ENCODE data around the gene RPUSD3. TPM values are rescaled to one million over a fixed set of nuclear protein-coding genes. Genes with fewer than 3 reads are reported as not detected.

The RPUSD3 gene
- polyA plus RNA-seq, 4 donors = 19.2 to 41.1 (median 25.7) TPM

- DNase-seq (no peak), FAIRE-seq (no peak)
- H3K27ac ChIP-seq (ENCODE audit: low read depth in 1 of 3, low read length in 2 of 3) = no peak overlapping the region
- H3K36me3 ChIP-seq (ENCODE audit: control insufficient read depth in 3 of 3, insufficient read depth in 2 of 3, low read depth in 1 of 3, low read length in 3 of 3) = peaks cover 18 to 56% (median 27%) of the 10 kb centered on the region in 3 donors
- H3K4me3 ChIP-seq (ENCODE audit: low read depth in 1 of 3, low read length in 3 of 3) = no peak overlapping the region
- 87 to 92% (median 91%) methylated on average over 12 of the region's 12 CpGs for WGBS, 3 donors
- peaks cover 1 to 11% (median 2%) of the 10 kb centered on the region in 3 donors for H3K4me1 ChIP-seq (ENCODE audit: control insufficient read depth in 3 of 3, insufficient read depth in 2 of 3, low read depth in 1 of 3, low read length in 2 of 3)
- no peaks in the 10 kb centered on the region for H3K27me3 ChIP-seq (ENCODE audit: control insufficient read depth in 3 of 3, insufficient read depth in 3 of 3, low read length in 3 of 3)
- no peaks in the 10 kb centered on the region for H3K9me3 ChIP-seq (ENCODE audit: control insufficient read depth in 2 of 2, insufficient read depth in 1 of 2, low read depth in 1 of 2, low read length in 1 of 2)
These were observed 46.4 kb downstream of the RPUSD3 start for GRCh38 chr3:9797196-9797945.

GRCh38 chr3:9795207-9795606 lies 48.6 kb downstream of the RPUSD3 start:
- H3K4me1 ChIP-seq (ENCODE audit: control insufficient read depth in 3 of 3, insufficient read depth in 2 of 3, low read depth in 1 of 3, low read length in 2 of 3) = peaks cover 2 to 20% (median 4%) of the 10 kb centered on the region in 3 donors
- H3K4me3 ChIP-seq (ENCODE audit: low read depth in 1 of 3, low read length in 3 of 3) = no peak overlapping the region
- FAIRE-seq (no peak), DNase-seq (no peak)
- no peaks in the 10 kb centered on the region for H3K9me3 ChIP-seq (ENCODE audit: control insufficient read depth in 2 of 2, insufficient read depth in 1 of 2, low read depth in 1 of 2, low read length in 1 of 2)
- H3K27ac ChIP-seq (ENCODE audit: low read depth in 1 of 3, low read length in 2 of 3) = no peak overlapping the region
- peaks cover 11 to 47% (median 19%) of the 10 kb centered on the region in 3 donors for H3K36me3 ChIP-seq (ENCODE audit: control insufficient read depth in 3 of 3, insufficient read depth in 2 of 3, low read depth in 1 of 3, low read length in 3 of 3)
- WGBS, 3 donors = 78 to 88% (median 84%) methylated on average over 5 of the region's 5 CpGs
- no peaks in the 10 kb centered on the region for H3K27me3 ChIP-seq (ENCODE audit: control insufficient read depth in 3 of 3, insufficient read depth in 3 of 3, low read length in 3 of 3)

DNA sequence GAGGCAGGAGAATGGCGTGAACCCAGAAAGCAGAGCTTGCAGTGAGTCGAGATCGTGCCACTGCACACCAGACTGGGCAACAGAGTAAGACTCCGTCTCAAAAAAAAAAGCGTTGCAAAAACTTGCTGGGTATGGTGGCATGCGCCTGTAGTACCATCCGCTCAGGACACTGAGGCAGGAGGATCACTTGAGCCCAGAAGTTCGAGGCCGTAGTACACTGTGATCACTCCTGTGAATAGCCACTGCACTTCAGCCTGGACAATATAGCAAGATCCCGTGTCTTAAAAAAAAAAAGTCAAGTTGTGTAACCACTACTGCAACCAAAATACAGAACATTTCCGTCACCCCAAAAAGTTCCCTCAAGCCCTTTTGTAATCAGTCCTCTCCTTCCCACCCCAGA lies 49.4 kb downstream of the RPUSD3 start:
- H3K27ac ChIP-seq (ENCODE audit: low read depth in 1 of 3, low read length in 2 of 3) = no peak overlapping the region
- FAIRE-seq = no peak
- H3K9me3 ChIP-seq (ENCODE audit: control insufficient read depth in 2 of 2, insufficient read depth in 1 of 2, low read depth in 1 of 2, low read length in 1 of 2) = no peaks in the 10 kb centered on the region
- H3K4me3 ChIP-seq (ENCODE audit: low read depth in 1 of 3, low read length in 3 of 3) = no peak overlapping the region
- H3K27me3 ChIP-seq (ENCODE audit: control insufficient read depth in 3 of 3, insufficient read depth in 3 of 3, low read length in 3 of 3) = no peaks in the 10 kb centered on the region
- WGBS, 3 donors = 93 to 98% (median 94%) methylated on average over 11 of the region's 11 CpGs
- no peak for DNase-seq
- H3K36me3 ChIP-seq (ENCODE audit: control insufficient read depth in 3 of 3, insufficient read depth in 2 of 3, low read depth in 1 of 3, low read length in 3 of 3) = peaks cover 3 to 45% (median 15%) of the 10 kb centered on the region in 3 donors
- H3K4me1 ChIP-seq (ENCODE audit: control insufficient read depth in 3 of 3, insufficient read depth in 2 of 3, low read depth in 1 of 3, low read length in 2 of 3) = peaks cover 2 to 20% (median 4%) of the 10 kb centered on the region in 3 donors

GRCh38 chr3:9793161-9793781 lies 50.5 kb downstream of the RPUSD3 start:
- peaks cover 2 to 20% (median 4%) of the 10 kb centered on the region in 3 donors for H3K4me1 ChIP-seq (ENCODE audit: control insufficient read depth in 3 of 3, insufficient read depth in 2 of 3, low read depth in 1 of 3, low read length in 2 of 3)
- H3K9me3 ChIP-seq (ENCODE audit: control insufficient read depth in 2 of 2, insufficient read depth in 1 of 2, low read depth in 1 of 2, low read length in 1 of 2) = no peaks in the 10 kb centered on the region
- DNase-seq (peak; percentile 80 to 85), FAIRE-seq (no peak)
- H3K27me3 ChIP-seq (ENCODE audit: control insufficient read depth in 3 of 3, insufficient read depth in 3 of 3, low read length in 3 of 3) = no peaks in the 10 kb centered on the region
- peaks cover 3 to 49% (median 11%) of the 10 kb centered on the region in 3 donors for H3K36me3 ChIP-seq (ENCODE audit: control insufficient read depth in 3 of 3, insufficient read depth in 2 of 3, low read depth in 1 of 3, low read length in 3 of 3)
- 1% methylated on average over 18 to 23 of the region's 23 CpGs for WGBS, 3 donors
- H3K27ac ChIP-seq (ENCODE audit: low read depth in 1 of 3, low read length in 2 of 3) = peak overlapping the region; percentile 92 to 98 (median 96)
- peak overlapping the region; percentile 93 to 99 (median 97) for H3K4me3 ChIP-seq (ENCODE audit: low read depth in 1 of 3, low read length in 3 of 3)

DNA sequence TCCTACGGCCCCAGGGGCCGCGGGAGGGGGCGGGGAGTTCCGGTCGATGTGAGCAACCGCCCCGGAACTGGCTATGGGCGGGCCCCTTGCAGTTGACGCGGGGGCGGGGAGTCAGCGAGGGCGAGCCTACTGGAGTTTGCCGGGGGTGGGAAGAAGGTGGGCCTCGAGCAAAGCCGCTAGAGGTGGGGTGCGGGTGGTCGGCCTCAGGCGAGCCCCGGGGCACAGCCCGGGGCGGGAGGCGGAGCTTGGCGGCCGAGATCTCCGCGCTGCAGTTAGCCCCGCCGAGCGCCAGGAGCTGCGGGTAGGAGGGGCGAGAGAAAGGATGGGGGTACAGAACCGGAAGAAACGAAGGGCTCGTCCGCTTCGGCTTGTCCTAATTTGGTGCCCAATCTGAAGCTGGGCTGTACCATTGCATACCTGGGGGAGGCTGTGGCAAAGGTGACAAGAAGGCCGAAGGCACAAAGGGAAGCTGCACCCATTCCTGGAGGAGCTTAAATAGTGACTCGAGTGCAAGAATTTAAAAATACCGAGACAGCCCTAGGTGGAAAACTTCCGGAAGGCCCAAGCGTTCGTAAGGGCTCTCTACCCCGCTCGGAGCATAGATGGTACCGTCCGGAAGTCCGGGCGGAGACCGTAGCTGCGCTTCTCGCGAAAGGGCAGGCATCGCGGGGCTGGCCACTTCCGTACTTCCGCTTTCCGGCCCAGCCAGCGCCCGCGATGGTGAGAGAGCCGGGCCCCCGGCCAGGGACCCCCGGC lies 51.2 kb downstream of the RPUSD3 start, which contains the start of the genes ARPC4 and TADA3:
ARPC4 (plus strand) TSS at position 678 of the 756 bp plus-strand sequence; CDS start at position 718, 40 bp downstream.
TADA3 (minus strand) TSS at position 69 of the 756 bp plus-strand sequence. CDS start 1,007 bp downstream, outside the sequence.
- H3K27ac ChIP-seq (ENCODE audit: low read depth in 1 of 3, low read length in 2 of 3) = peak within 1 kb of the TSS; percentile 92 to 98 (median 96)
- FAIRE-seq (no peak), DNase-seq (peak; percentile 92 to 97)
- WGBS, 3 donors = 0 to 1% (median 1%) methylated on average over 60 to 65 of the region's 65 CpGs
- H3K4me3 ChIP-seq (ENCODE audit: low read depth in 1 of 3, low read length in 3 of 3) = peak within 1 kb of the TSS; percentile 93 to 99 (median 97)
- peaks cover 1 to 49% (median 9%) of the 10 kb centered on the region in 3 donors for H3K36me3 ChIP-seq (ENCODE audit: control insufficient read depth in 3 of 3, insufficient read depth in 2 of 3, low read depth in 1 of 3, low read length in 3 of 3)
- no peaks in the 10 kb centered on the region for H3K27me3 ChIP-seq (ENCODE audit: control insufficient read depth in 3 of 3, insufficient read depth in 3 of 3, low read length in 3 of 3)
- no peaks in the 10 kb centered on the region for H3K9me3 ChIP-seq (ENCODE audit: control insufficient read depth in 2 of 2, insufficient read depth in 1 of 2, low read depth in 1 of 2, low read length in 1 of 2)
- peaks cover 2 to 24% (median 6%) of the 10 kb centered on the region in 3 donors for H3K4me1 ChIP-seq (ENCODE audit: control insufficient read depth in 3 of 3, insufficient read depth in 2 of 3, low read depth in 1 of 3, low read length in 2 of 3)

DNA sequence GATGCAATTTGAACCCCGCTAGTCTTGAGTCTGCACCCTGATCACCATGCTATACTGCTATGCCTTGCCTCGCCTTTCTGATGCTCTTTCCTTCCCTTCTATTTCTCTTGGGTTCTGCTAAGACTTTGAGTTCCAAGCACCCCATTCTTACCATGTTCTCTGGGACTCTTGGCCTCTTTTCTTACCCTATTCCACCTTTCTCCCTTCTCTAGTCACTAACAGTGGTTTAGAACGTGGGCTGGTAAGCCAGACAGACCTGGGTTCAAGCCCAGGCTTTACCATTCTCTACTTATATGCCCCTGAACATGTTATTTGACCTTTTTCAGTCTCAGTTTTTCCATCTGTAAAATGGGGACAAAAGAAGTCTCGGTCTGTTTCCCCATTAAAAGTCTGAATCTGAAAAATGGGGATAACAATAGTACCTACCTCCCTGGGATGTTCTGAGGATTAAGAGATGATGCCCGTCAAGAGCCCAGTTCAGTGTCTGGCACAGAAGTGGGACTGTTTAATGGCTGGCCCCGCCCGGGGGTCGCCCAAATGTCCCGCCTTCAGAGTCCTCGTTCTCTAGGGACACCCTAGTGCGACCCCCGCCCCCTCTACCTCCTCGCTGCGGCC lies 51.9 kb downstream of the RPUSD3 start:
- WGBS, 3 donors = 13% methylated on average over 14 of the region's 14 CpGs
- H3K27me3 ChIP-seq (ENCODE audit: control insufficient read depth in 3 of 3, insufficient read depth in 3 of 3, low read length in 3 of 3) = no peaks in the 10 kb centered on the region
- H3K27ac ChIP-seq (ENCODE audit: low read depth in 1 of 3, low read length in 2 of 3) = peak overlapping the region; percentile 89 to 98 (median 96)
- DNase-seq (no peak), FAIRE-seq (no peak)
- H3K4me1 ChIP-seq (ENCODE audit: control insufficient read depth in 3 of 3, insufficient read depth in 2 of 3, low read depth in 1 of 3, low read length in 2 of 3) = peaks cover 2 to 30% (median 6%) of the 10 kb centered on the region in 3 donors
- peaks cover 2 to 53% (median 7%) of the 10 kb centered on the region in 3 donors for H3K36me3 ChIP-seq (ENCODE audit: control insufficient read depth in 3 of 3, insufficient read depth in 2 of 3, low read depth in 1 of 3, low read length in 3 of 3)
- H3K4me3 ChIP-seq (ENCODE audit: low read depth in 1 of 3, low read length in 3 of 3) = peak overlapping the region; percentile 93 to 99 (median 97)
- no peaks in the 10 kb centered on the region for H3K9me3 ChIP-seq (ENCODE audit: control insufficient read depth in 2 of 2, insufficient read depth in 1 of 2, low read depth in 1 of 2, low read length in 1 of 2)

DNA sequence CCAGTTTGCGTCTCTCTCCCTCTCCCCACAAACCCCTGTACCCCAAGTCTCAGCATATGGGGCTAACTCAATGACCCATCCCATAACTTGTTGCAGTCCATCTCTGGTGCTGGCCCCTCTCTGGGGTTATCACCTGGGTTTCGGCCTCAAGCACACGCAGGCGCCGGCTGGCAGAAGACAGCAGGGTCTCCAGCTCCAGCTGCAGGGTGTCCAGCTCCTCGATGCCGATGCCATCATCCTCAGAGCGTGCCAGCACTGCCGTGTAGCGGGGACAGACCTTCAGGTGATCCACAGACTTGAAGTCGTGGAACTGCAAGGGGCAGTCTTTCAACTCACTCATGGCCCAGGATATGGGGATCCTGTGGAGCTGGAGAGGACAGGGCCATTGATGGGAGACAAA lies 52.7 kb downstream of the RPUSD3 start:
- no peak for DNase-seq

More for the DNA sequence above, 52.7 kb downstream of the RPUSD3 start:
- no peak for FAIRE-seq
- H3K36me3 ChIP-seq (ENCODE audit: control insufficient read depth in 3 of 3, insufficient read depth in 2 of 3, low read depth in 1 of 3, low read length in 3 of 3) = peaks cover 6 to 53% (median 7%) of the 10 kb centered on the region in 3 donors
- peaks cover 2 to 30% (median 6%) of the 10 kb centered on the region in 3 donors for H3K4me1 ChIP-seq (ENCODE audit: control insufficient read depth in 3 of 3, insufficient read depth in 2 of 3, low read depth in 1 of 3, low read length in 2 of 3)
- WGBS, 3 donors = 91 to 93% (median 92%) methylated on average over 11 of the region's 11 CpGs
- H3K4me3 ChIP-seq (ENCODE audit: low read depth in 1 of 3, low read length in 3 of 3) = no peak overlapping the region
- H3K27me3 ChIP-seq (ENCODE audit: control insufficient read depth in 3 of 3, insufficient read depth in 3 of 3, low read length in 3 of 3) = no peaks in the 10 kb centered on the region
- H3K9me3 ChIP-seq (ENCODE audit: control insufficient read depth in 2 of 2, insufficient read depth in 1 of 2, low read depth in 1 of 2, low read length in 1 of 2) = no peaks in the 10 kb centered on the region
- no peak overlapping the region for H3K27ac ChIP-seq (ENCODE audit: low read depth in 1 of 3, low read length in 2 of 3)
